ENCODE results near the gene PRR12.

GRCh38 chr19:49658139-49658517, 67.1 kb downstream of the PRR12 start:
- TF ChIP-seq EP300 (IDR thresholded peaks at IDR 0.05) (no peak), CTCF (IDR thresholded peaks at IDR 0.05) (no peak)

Measured in tibial nerve (tissue), 4 donors.